PFSK-1 (cell line): ENCODE measurements around the gene MTG1.

Experiments
- FOXP2 ChIP-seq: optimal IDR thresholded peaks from 2 replicates; pipeline ENCODE3; 2011; ENCODE audit warnings: borderline replicate concordance, control low read depth, inconsistent platforms; ENCODE audit not compliant: insufficient read depth; ENCODE audit errors: extremely low read length, extremely low read depth
- POLR2AphosphoS5 ChIP-seq: IDR thresholded peaks from 2 replicates; pipeline ENCODE4 v1.6.1; 2012; ENCODE audit warnings: low read depth, mild to moderate bottlenecking, control low read depth, low read length, moderate library complexity
- SIN3A ChIP-seq: IDR thresholded peaks from 2 replicates; pipeline ENCODE4 v1.6.1; 2012; ENCODE audit warnings: mild to moderate bottlenecking, low read length, moderate library complexity, borderline replicate concordance; ENCODE audit not compliant: insufficient read depth
- TAF1 ChIP-seq: IDR thresholded peaks from 2 replicates; pipeline ENCODE4 v1.6.1; 2012; ENCODE audit warnings: low read length, control low read depth, borderline replicate concordance; ENCODE audit not compliant: insufficient read depth
- TF ChIP-seq, protein P1 (sequence below), 2 experiments: IDR thresholded peaks; 2 replicates each; pipeline versions ENCODE4 v1.6.1 to v1.8.0; 2011 to 2012; ENCODE audit warnings: low read depth in 2 of 2, low read length in 2 of 2, control low read depth in 1 of 2, inconsistent platforms in 1 of 2, mild to moderate bottlenecking in 1 of 2, moderate library complexity in 1 of 2; ENCODE audit not compliant: insufficient read depth in 1 of 2

The MTG1 gene

GRCh38 chr10:133388973-133389818 lies 4.8 kb upstream of the MTG1 start:
- no peak for TF ChIP-seq TAF1
- TF ChIP-seq FOXP2: no peak
- TF ChIP-seq, protein P1, sequence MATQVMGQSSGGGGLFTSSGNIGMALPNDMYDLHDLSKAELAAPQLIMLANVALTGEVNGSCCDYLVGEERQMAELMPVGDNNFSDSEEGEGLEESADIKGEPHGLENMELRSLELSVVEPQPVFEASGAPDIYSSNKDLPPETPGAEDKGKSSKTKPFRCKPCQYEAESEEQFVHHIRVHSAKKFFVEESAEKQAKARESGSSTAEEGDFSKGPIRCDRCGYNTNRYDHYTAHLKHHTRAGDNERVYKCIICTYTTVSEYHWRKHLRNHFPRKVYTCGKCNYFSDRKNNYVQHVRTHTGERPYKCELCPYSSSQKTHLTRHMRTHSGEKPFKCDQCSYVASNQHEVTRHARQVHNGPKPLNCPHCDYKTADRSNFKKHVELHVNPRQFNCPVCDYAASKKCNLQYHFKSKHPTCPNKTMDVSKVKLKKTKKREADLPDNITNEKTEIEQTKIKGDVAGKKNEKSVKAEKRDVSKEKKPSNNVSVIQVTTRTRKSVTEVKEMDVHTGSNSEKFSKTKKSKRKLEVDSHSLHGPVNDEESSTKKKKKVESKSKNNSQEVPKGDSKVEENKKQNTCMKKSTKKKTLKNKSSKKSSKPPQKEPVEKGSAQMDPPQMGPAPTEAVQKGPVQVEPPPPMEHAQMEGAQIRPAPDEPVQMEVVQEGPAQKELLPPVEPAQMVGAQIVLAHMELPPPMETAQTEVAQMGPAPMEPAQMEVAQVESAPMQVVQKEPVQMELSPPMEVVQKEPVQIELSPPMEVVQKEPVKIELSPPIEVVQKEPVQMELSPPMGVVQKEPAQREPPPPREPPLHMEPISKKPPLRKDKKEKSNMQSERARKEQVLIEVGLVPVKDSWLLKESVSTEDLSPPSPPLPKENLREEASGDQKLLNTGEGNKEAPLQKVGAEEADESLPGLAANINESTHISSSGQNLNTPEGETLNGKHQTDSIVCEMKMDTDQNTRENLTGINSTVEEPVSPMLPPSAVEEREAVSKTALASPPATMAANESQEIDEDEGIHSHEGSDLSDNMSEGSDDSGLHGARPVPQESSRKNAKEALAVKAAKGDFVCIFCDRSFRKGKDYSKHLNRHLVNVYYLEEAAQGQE (IDR thresholded peaks at IDR 0.05; ENCODE audit: insufficient read depth in 1 of 2, low read depth in 2 of 2, low read length in 2 of 2): no peak
- no peak for TF ChIP-seq POLR2AphosphoS5
- TF ChIP-seq SIN3A: no peak

GRCh38 chr10:133390597-133391248 lies 3.2 kb upstream of the MTG1 start:
- TF ChIP-seq TAF1 (no peak), SIN3A (no peak), POLR2AphosphoS5 (no peak), FOXP2 (no peak)
- TF ChIP-seq, protein P1 (IDR thresholded peaks at IDR 0.05; ENCODE audit: insufficient read depth in 1 of 2, low read depth in 2 of 2, low read length in 2 of 2): no peak

GRCh38 chr10:133391249-133391635 lies 2.7 kb upstream of the MTG1 start:
- TF ChIP-seq, protein P1 (IDR thresholded peaks at IDR 0.05; ENCODE audit: insufficient read depth in 1 of 2, low read depth in 2 of 2, low read length in 2 of 2): no peak
- TF ChIP-seq SIN3A: no peak
- no peak for TF ChIP-seq FOXP2
- TF ChIP-seq POLR2AphosphoS5: no peak
- no peak for TF ChIP-seq TAF1

GRCh38 chr10:133391761-133392518 lies 2.0 kb upstream of the MTG1 start:
- TF ChIP-seq, protein P1 (IDR thresholded peaks at IDR 0.05; ENCODE audit: insufficient read depth in 1 of 2, low read depth in 2 of 2, low read length in 2 of 2): no peak
- TF ChIP-seq TAF1 (no peak), FOXP2 (no peak), POLR2AphosphoS5 (no peak), SIN3A (no peak)
